LNCAP (cell line): ENCODE results near the gene ARFGAP1.
A peak's percentile ranks its signal among the peaks of the same experiment; 100 is the strongest.

Experiments used
- TF ChIP-seq, protein P1 (sequence below): fragments of 450-650 bp; IDR thresholded peaks from 2 replicates; pipeline ENCODE4 v1.5.1; 2017; ENCODE audit warnings: mild to moderate bottlenecking

ARFGAP1 gene

DNA sequence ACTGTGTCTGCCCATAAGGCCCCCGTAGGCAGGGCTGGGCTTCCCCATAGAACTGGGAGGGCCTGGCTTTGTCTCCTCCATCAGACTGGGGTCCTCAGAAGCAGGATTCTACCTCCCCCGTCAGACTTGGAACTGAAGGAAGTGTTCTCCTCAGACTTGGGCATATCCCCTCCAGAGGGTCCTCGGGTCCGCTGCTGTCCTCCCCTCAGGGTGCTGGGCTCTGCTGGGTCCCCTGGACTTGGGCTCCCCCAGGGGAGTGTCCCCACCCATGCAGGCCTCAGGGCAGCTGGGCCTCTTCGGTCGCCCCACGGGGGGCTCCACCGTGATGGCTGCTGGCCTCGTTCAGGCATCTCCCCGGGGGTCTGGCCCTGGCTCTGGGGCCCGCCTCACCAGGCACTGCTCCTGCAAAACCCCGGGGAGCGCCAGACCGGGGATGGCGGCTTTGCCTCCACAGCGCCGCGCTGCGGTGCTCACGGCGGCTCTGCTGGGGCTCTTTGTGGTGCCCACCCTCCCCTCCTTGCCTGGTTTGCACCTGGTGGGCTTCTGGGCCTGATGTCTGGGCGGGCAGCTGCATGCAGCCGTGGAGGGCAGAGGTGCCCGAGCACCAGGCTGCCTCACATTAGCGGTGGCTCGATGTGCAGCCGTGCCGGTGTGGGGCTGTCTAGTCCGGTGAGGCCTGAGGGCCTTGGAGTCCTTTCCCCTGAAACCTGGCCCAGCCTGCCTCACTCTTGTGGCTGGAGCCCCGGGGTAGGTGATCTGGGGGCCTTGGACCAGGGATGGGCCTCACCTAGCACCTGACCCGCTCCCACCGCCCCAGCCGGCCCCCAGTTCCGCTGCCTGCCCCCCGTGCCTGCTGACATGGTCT is 34.3 kb downstream of the ARFGAP1 start:
- TF ChIP-seq, protein P1, sequence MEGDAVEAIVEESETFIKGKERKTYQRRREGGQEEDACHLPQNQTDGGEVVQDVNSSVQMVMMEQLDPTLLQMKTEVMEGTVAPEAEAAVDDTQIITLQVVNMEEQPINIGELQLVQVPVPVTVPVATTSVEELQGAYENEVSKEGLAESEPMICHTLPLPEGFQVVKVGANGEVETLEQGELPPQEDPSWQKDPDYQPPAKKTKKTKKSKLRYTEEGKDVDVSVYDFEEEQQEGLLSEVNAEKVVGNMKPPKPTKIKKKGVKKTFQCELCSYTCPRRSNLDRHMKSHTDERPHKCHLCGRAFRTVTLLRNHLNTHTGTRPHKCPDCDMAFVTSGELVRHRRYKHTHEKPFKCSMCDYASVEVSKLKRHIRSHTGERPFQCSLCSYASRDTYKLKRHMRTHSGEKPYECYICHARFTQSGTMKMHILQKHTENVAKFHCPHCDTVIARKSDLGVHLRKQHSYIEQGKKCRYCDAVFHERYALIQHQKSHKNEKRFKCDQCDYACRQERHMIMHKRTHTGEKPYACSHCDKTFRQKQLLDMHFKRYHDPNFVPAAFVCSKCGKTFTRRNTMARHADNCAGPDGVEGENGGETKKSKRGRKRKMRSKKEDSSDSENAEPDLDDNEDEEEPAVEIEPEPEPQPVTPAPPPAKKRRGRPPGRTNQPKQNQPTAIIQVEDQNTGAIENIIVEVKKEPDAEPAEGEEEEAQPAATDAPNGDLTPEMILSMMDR = no peak

DNA sequence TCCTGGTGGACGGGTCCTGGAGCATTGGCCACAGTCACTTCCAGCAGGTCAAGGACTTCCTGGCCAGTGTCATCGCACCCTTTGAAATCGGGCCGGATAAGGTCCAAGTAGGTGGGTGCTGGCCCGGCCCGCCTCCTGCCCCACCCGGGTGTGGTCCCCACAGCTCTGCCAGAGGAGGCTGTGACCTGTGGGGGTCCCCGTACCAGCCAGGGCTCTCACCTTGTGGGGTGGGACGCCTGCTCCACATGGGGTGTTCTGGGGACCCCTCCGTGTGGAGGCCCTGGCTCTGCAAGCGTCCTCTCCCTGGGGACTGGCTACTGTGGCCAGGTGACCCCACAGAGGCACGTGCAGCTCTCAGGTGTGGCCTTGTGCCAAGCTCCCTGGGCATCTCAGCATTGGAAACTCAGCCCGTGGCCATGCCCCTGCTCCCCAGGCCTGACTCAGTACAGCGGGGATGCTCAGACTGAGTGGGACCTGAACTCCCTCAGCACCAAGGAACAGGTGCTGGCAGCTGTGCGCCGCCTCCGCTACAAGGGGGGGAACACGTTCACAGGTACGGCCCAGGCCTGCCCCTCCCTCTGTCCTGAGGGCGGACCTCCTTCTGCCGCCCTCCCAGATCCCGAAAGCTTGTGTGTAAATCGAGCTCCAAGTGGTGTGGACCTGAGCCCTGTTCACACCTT is 35.1 kb downstream of the ARFGAP1 start:
- TF ChIP-seq, protein P1 = no peak

DNA sequence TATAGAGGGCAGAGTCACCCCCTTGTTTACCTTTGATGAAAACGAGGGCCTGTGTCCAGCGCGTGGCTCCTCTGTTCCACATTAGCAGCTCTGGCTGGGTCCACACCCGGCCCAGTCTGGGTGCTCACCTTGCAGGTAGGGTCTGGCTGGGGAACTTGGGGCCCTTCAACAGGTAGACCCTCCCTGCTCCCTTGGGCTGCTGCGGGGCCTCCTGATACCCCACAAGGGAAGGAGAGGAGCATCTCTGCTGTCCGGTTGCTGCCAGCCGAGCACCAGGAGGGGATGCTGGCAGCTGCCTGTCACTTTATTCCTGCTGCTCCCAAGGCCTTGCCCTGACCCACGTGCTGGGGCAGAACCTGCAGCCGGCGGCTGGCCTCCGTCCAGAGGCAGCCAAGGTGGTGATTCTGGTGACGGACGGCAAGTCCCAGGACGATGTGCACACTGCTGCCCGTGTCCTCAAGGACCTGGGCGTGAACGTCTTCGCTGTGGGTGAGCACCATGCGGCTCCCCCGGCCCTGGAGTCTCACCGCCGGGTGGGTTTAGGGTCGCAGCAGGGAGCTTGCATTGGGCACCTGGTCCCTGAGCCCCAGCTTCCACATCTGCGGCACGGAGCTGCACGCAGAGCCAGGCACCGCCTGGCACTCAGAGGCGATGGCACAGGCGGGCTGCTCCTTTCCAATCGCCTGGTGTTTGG is 35.8 kb downstream of the ARFGAP1 start:
- TF ChIP-seq, protein P1 = no peak

DNA sequence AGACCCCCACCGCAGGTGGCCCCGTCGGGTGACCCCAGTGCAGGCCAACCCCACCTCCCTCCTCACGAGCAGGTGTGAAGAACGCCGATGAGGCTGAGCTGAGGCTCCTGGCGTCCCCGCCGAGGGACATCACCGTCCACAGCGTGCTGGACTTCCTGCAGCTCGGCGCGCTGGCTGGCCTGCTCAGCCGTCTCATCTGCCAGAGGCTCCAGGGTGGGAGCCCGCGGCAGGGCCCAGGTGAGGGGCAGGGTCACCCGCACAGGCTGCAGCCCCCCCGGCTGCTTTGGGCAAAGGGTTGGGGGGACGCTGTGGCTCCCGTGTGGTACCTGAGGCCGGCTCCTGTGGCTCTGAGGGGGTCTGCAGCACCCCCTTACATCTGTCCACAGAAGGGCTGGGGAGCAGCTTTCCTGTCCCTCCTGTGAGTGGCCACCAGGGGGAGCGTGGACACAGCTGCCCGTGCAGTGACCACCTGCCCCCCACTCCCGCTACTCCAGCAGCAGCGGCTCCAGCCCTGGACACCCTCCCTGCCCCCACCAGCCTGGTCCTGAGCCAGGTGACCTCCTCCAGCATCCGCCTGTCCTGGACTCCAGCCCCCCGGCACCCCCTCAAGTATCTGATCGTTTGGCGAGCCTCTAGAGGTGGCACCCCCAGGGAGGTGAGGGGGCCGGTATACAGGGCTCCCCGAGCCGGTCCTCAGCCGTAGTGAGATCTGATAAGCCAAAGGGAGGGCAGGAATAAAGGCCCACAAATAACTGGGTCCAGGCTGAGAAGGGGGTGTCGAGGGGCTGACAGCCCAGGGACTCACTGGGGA is 36.9 kb downstream of the ARFGAP1 start:
- TF ChIP-seq, protein P1 = peak; percentile 93

DNA sequence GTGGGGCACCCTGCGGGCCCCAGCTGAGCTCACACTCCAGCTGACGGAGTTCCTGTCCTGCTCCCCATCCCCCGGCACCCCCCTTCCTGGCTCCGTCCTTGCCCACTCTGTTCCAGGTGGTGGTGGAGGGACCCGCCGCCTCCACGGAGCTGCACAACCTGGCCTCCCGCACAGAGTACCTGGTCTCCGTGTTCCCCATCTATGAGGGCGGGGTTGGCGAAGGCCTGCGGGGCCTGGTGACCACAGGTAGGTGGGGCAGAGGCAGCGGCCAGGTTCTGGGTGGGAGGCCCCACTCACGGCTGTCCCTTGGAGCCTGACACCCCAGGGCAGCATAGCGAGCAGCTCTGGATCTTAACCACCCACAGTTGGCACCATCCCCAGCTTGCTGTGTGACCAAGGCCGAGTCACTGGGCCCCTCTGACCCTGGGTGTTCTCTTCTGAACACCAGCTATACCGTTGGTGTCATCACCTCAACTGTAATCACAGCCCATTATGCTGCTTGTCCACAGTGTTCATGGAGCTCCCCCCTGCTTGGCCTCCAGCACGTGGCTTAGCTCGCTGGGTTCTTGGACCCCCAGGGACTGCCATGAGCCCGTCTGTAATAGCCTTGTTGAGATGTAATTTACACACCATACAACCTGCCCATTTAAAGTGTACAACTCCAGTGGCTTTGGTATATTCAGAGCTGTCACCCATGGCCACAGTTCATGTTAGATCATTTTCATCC is 37.8 kb downstream of the ARFGAP1 start:
- TF ChIP-seq, protein P1 = no peak

DNA sequence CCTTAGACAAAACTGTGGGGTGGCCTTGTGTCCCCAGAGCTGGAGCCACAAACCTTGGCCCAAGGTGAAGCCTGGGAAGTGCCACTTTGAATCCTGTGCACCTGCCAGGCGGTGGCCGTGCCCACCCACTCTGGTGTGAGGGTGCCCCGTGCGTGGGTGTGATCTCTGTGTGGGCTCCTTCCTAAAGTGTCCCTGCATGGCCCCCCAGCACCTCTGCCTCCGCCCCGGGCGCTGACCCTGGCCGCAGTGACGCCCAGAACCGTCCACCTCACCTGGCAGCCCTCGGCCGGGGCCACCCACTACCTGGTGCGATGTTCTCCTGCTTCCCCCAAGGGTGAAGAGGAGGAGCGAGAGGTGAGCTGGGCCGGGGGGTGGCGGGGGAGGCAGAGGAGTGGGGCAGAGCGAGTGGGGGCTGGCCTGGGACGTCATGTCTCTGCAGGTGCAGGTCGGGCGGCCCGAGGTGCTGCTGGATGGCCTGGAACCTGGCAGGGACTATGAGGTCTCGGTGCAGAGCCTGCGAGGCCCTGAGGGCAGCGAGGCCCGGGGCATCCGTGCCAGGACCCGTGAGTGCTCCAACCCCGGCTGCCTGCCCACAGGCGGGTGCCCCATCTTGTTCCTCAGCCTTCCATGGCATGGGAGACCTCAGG is 38.7 kb downstream of the ARFGAP1 start:
- TF ChIP-seq, protein P1 = no peak
